GM18498 (cell line): ENCODE results near the gene NRN1.

Source experiments
- ATAC-seq: cut with Tn5 transposase; IDR thresholded peaks from one replicate; pipeline ENCODE4 v1.9.1; 2021; ENCODE audit warnings: mild to moderate bottlenecking, moderate library complexity; ENCODE audit not compliant: unreplicated experiment

NRN1 gene

GRCh38 chr6:6002848-6003620, 3.7 kb downstream of the NRN1 start:
- no peak for ATAC-seq

- ATAC-seq, result no peak
Observed at GRCh38 chr6:6002005-6002847, 4.5 kb downstream of the NRN1 start.

DNA sequence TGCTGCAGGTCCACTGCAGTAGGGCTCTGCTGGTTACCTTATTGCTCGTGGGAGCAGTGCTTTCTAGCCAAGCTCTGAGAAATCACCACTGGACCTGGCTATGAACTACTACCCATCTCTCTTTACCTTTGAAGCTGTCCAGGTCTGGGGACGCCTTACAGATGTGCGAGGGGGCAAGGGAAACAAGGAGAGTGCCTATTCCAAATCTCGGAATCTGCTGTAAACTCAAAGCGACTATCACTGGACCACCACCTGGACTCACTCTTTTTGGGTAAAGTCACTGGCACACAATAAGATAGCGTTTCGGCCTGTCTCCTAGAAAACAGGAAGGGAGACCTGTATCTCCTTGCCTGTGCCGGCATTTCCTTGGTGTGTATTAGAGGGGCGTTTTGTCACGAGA, 5.3 kb downstream of the NRN1 start:
- no peak for ATAC-seq

DNA sequence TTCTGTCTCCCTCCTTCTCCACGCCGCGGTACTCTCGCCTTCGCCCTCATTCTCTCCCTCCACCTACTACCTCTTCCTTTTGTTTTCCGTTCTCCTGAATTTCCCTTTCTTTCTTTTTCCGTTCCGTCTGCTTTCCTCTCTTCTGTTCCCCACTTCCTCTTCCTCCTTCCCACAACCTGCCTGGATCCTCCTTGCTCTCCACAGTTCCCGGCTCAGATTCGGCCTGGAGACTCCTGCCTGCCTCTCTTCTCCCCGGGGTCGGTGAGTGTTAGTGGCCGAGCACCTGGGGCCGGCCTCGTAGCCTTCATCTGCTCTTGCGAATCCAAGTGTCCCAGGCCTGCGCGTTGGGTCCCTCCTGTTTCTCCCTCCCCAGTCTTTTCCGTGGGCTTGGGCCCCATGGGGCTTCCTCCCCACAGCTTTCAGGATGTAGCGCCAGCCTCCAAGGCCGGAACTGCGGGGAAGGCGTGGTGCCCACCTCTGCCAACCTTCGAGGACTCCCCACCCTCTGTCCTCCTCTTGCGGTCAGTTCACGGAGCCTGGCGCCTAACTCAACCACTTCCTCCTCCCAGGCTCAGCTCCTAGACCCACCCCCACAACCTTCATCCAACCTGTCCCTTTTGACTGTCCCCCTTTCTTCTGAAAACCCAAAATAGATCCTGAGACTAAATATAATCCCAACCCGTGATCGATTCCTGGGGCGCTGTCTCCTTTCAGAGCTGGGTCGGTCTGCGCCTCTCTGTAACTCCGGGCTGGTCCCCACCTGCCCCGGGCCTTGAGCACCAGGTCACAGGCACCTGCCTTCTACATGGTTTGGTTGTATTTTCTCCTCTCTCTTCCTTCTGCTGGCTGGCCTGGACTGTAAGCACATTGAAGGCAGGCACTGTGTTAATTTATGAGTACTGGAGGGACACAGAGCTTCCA, 6.8 kb downstream of the NRN1 start:
- no peak for ATAC-seq

GRCh38 chr6:5998711-5999687, 7.7 kb downstream of the NRN1 start:
- ATAC-seq, result no peak

- ATAC-seq, result no peak
Observed at GRCh38 chr6:5998236-5998635, 8.5 kb downstream of the NRN1 start.

DNA sequence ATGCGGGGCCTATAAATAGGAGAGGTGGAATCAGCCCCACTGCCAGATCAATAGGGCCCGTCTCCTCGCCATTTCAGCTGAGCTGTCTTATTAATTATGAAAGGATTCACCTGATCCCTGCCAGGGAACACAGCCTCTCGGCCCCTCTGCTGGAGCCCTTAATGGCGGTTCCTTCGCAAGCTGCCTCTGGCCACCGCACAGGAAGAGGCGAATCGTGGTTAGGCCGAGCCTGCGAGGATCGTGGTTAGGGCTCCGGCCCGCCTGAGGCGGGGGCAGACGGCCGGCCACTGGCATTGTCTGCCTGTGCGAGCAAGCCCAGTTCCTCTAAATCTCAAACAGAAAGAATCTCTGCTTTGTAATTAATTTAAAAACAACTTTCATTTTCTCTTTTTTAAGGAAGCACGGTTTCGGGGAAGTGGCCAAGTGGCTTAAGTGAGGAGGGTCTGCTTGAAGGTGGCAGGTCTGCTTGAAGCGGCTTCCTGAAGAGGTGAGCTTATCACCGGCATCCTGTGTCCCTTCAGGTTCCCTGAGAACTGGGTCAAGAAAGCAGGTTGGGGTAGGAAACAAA, 9.2 kb downstream of the NRN1 start:
- ATAC-seq, result no peak

- no peak for ATAC-seq
Observed at GRCh38 chr6:5996714-5997419, 9.9 kb downstream of the NRN1 start.

DNA sequence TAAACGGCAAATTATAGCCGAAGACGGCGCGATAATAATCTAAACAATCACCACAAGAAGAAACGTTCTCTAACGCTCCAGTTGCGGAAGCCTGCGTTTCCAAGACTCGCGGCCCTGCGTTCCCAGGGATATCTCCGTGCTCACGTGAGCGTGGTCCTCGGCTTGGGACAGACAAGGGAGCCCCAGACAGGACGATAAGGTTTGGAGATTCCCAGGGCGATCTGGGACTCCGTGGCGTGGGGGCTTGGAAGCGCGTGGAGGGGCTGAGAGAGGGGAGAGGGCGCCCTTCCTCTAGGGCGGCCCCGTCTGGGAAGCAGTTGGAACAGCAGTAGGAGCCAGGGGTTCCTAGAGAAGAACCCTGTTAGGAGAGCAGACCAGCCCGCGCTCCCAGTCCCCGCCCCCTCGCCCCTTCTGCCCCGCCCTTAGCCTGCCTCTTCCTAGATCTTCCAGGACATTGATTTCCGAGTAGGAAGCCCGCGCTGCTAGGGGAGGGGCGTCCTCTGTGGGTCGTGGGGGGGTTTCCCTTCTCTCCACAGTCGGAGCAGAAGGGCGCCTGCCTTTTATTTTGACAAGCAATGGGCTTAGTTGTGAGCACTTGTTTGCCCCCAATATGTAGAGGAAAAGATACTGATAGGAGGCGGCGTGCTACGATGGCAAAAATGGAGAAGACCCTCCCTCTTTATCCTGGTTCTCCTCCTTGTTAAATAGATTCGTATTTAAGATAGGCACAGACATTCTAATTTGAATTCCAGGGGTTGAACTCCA, 10.6 kb downstream of the NRN1 start:
- no peak for ATAC-seq

DNA sequence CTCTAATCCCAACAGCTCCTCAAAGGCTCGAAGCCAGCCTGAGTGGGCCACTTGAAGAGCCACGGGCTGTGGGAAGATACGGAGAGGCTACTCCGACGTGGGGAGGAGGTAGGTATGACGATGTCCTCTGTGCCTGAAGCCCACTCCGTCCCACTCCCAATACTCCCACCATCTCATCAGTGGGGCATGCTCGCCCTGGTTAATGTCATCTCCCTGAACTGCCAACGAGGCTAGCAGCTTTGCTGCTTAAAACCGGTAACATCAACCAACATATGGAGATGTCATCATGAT, 11.1 kb downstream of the NRN1 start:
- no peak for ATAC-seq

GRCh38 chr6:5994999-5995657, 11.6 kb downstream of the NRN1 start:
- no peak for ATAC-seq

DNA sequence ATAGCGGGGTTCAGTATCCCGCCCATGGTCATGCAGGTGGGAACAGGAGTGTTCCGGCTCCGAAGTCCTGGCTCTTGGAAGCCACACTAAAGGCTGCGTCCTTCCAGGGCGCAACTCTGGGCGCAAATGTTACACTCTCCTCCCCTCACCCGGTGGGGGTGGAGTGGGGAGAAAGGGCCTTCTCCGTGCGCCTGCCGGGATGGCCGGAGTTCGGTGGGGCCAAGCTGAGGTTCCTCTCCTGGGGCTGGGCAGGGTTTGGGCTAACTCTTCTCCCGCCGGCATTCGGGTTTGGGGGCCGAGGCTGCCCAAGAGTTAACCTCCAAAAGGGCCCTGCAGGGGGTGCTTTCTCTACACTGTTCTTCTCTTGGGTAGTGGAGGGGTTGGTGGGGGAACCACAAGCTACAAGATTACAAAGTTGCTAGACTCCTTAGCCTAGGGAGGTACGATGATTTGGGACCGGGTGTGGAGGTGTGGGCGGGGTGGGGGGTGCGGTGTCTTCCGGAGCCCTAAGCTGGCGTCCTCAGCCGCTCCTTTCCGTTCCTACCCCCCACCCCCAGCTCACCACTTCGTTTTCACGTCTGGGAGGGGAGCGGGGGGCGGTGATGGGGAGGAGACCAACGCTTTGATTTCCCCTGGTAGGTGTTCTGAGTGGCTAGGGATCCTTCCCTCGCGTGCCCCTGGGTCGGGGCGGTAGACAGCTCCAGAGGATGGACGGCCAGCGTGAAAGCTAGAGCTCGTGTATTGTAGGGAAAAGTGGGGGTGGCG, 12.3 kb downstream of the NRN1 start:
- no peak for ATAC-seq

DNA sequence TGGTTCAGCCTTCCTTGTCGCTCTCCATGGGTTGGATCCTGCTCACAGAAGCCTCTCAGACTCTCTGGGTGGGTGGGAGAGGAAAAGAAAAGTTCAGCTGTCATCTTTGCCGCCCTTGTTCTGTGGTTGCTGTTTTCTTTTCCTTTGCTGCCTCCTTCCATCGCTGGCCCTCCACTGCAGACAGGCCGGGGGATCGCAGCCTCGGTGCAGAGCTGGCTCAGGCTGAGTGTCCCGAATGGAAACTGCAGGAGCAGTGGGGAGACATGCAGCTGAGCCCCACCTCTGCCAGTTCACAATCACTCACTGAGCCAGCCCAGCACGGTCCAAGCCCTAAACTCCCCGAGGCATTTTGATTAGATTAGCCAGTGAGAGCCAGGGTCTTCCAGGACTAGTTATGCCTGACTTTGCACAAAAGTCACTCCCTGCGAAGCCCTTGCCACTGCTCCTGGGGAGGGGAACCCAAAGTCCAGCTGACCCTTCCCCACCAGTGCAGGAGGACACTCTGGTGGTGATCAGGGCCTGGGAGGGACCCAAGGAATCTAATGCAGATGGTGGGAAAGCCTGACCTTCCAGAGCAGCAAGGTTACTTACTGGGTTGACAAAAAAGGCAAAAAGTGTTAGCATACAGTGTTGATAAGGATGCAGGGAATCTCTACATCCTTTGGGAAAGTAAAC, 14.0 kb downstream of the NRN1 start:
- no peak for ATAC-seq

GRCh38 chr6:5990786-5991185, 15.9 kb downstream of the NRN1 start:
- ATAC-seq, result no peak

GRCh38 chr6:5989141-5989723, 17.5 kb downstream of the NRN1 start:
- no peak for ATAC-seq

GRCh38 chr6:5986861-5987260, 19.9 kb downstream of the NRN1 start:
- ATAC-seq, result no peak
